Activated T-cell treated with anti-CD3 and anti-CD28 coated beads, Interleukin-2, amount 50 U/mL, for 4 hours (primary cell): ENCODE results near the gene ANK3. TPM values are rescaled to one million over a fixed set of nuclear protein-coding genes. Genes with fewer than 3 reads are reported as not detected.

Experiments
- ATAC-seq, 2 donors: fragments of 200-7000 bp; cut with Tn5 transposase; one replicate each; pipeline ENCODE4 v1.10.0; 2021
- DNase-seq: peaks from one replicate; pipeline ENCODE4 v3.0.0-alpha.2; 2020
- H3K27me3 Mint-ChIP-seq: one replicate; pipeline ENCODE4 v1.8.0; 2021; ENCODE audit warnings: low read depth, mixed read lengths
- H3K36me3 Mint-ChIP-seq: one replicate; pipeline ENCODE4 v1.8.0; 2022; ENCODE audit warnings: mixed read lengths; ENCODE audit not compliant: insufficient read depth
- H3K4me1 Mint-ChIP-seq: one replicate; pipeline ENCODE4 v1.8.0; 2021; ENCODE audit warnings: low read depth, mixed read lengths
- H3K4me3 Mint-ChIP-seq: one replicate; pipeline ENCODE4 v1.8.0; 2021; ENCODE audit warnings: mild to moderate bottlenecking, moderate library complexity, mixed read lengths
- H3K9me3 Mint-ChIP-seq: one replicate; pipeline ENCODE4 v1.8.0; 2021; ENCODE audit warnings: mixed read lengths
- total RNA-seq, 3 donors: library from RNA; stranded (reverse); gene quantifications; one replicate each; pipeline ENCODE4 v1.2.1, GENCODE V29; 2021

ANK3 gene
- 10 to 100 TPM; 21.4 to 41.1 (median 30.5) TPM for total RNA-seq

GRCh38 chr10:60389413-60390025, at the start of gene ANK3:
Gene ANK3 (minus strand): TSS chr10:60389875. CDS start chr10:60389538, 337 bp downstream.
- Mint-ChIP-seq H3K27me3 (no peaks in the 10 kb centered on the region), H3K36me3 (no peaks in the 10 kb centered on the region), H3K9me3 (no peaks in the 10 kb centered on the region), H3K4me1 (peaks cover 7% of the 10 kb centered on the region), H3K4me3 (no peak within 1 kb of the TSS)
- ATAC-seq (no peak), DNase-seq (no peak)

- no peaks in the 10 kb centered on the region for H3K36me3 Mint-ChIP-seq
- ATAC-seq, result no peak
Observed at GRCh38 chr10:60434418-60435046, 44.9 kb upstream of the ANK3 start.

GRCh38 chr10:60433684-60434083, 44.0 kb upstream of the ANK3 start:
- ATAC-seq (no peak), DNase-seq (no peak)
- no peak overlapping the region for H3K4me3 Mint-ChIP-seq
- H3K36me3 Mint-ChIP-seq, result no peaks in the 10 kb centered on the region
- H3K4me1 Mint-ChIP-seq, result no peaks in the 10 kb centered on the region
- H3K9me3 Mint-ChIP-seq, result no peaks in the 10 kb centered on the region
- H3K27me3 Mint-ChIP-seq, result no peaks in the 10 kb centered on the region

More at GRCh38 chr10:60434418-60435046, 44.9 kb upstream of the ANK3 start:
- H3K9me3 Mint-ChIP-seq, result no peaks in the 10 kb centered on the region
- H3K27me3 Mint-ChIP-seq, result no peaks in the 10 kb centered on the region
- H3K4me1 Mint-ChIP-seq, result no peaks in the 10 kb centered on the region
- no peak overlapping the region for H3K4me3 Mint-ChIP-seq
- no peak for DNase-seq

- Mint-ChIP-seq H3K9me3 (no peaks in the 10 kb centered on the region), H3K4me3 (no peak overlapping the region), H3K27me3 (no peaks in the 10 kb centered on the region), H3K4me1 (peaks cover 3% of the 10 kb centered on the region), H3K36me3 (peaks cover 5% of the 10 kb centered on the region)
- no peak for ATAC-seq
- DNase-seq, result no peak
Observed at GRCh38 chr10:60430836-60431597, 41.3 kb upstream of the ANK3 start.

- DNase-seq, result no peak
- Mint-ChIP-seq H3K4me3 (no peak overlapping the region), H3K36me3 (peaks cover 6% of the 10 kb centered on the region)
Observed at GRCh38 chr10:60430017-60430416, 40.3 kb upstream of the ANK3 start.

GRCh38 chr10:60429084-60429849, 39.6 kb upstream of the ANK3 start:
- H3K4me1 Mint-ChIP-seq, result peaks cover 4% of the 10 kb centered on the region
- DNase-seq (no peak), ATAC-seq (no peak)
- H3K9me3 Mint-ChIP-seq, result no peaks in the 10 kb centered on the region
- no peaks in the 10 kb centered on the region for H3K27me3 Mint-ChIP-seq
- H3K4me3 Mint-ChIP-seq, result no peak overlapping the region
- H3K36me3 Mint-ChIP-seq, result peaks cover 6% of the 10 kb centered on the region

More at GRCh38 chr10:60430017-60430416, 40.3 kb upstream of the ANK3 start:
- Mint-ChIP-seq H3K4me1 (peaks cover 4% of the 10 kb centered on the region), H3K27me3 (no peaks in the 10 kb centered on the region), H3K9me3 (no peaks in the 10 kb centered on the region)
- no peak for ATAC-seq

- Mint-ChIP-seq H3K9me3 (no peaks in the 10 kb centered on the region), H3K27me3 (no peaks in the 10 kb centered on the region), H3K36me3 (peaks cover 6% of the 10 kb centered on the region), H3K4me3 (no peak overlapping the region), H3K4me1 (peaks cover 4% of the 10 kb centered on the region)
- ATAC-seq (no peak), DNase-seq (no peak)
Observed at GRCh38 chr10:60428387-60428737, 38.7 kb upstream of the ANK3 start.

- Mint-ChIP-seq H3K36me3 (peaks cover 6% of the 10 kb centered on the region), H3K27me3 (no peaks in the 10 kb centered on the region), H3K9me3 (no peaks in the 10 kb centered on the region), H3K4me1 (peaks cover 4% of the 10 kb centered on the region), H3K4me3 (no peak overlapping the region)
- DNase-seq (no peak), ATAC-seq (no peak)
Observed at GRCh38 chr10:60427709-60428386, 38.2 kb upstream of the ANK3 start.

GRCh38 chr10:60427148-60427547, 37.5 kb upstream of the ANK3 start:
- H3K36me3 Mint-ChIP-seq, result peaks cover 6% of the 10 kb centered on the region
- peaks cover 4% of the 10 kb centered on the region for H3K4me1 Mint-ChIP-seq
- no peaks in the 10 kb centered on the region for H3K9me3 Mint-ChIP-seq
- DNase-seq (no peak), ATAC-seq (no peak)
- no peaks in the 10 kb centered on the region for H3K27me3 Mint-ChIP-seq
- no peak overlapping the region for H3K4me3 Mint-ChIP-seq

GRCh38 chr10:60426425-60426824, 36.8 kb upstream of the ANK3 start:
- DNase-seq, result no peak
- Mint-ChIP-seq H3K27me3 (no peaks in the 10 kb centered on the region), H3K4me3 (no peak overlapping the region), H3K36me3 (peaks cover 6% of the 10 kb centered on the region), H3K9me3 (no peaks in the 10 kb centered on the region), H3K4me1 (peaks cover 4% of the 10 kb centered on the region)
- no peak for ATAC-seq

- H3K27me3 Mint-ChIP-seq, result no peaks in the 10 kb centered on the region
- no peak overlapping the region for H3K4me3 Mint-ChIP-seq
- ATAC-seq, result no peak
- no peak for DNase-seq
- peaks cover 4% of the 10 kb centered on the region for H3K4me1 Mint-ChIP-seq
- peaks cover 6% of the 10 kb centered on the region for H3K36me3 Mint-ChIP-seq
- no peaks in the 10 kb centered on the region for H3K9me3 Mint-ChIP-seq
Observed at GRCh38 chr10:60425392-60426110, 35.9 kb upstream of the ANK3 start.

GRCh38 chr10:60424971-60425370, 35.3 kb upstream of the ANK3 start:
- Mint-ChIP-seq H3K4me1 (peaks cover 4% of the 10 kb centered on the region), H3K4me3 (no peak overlapping the region), H3K27me3 (no peaks in the 10 kb centered on the region), H3K36me3 (peaks cover 6% of the 10 kb centered on the region), H3K9me3 (no peaks in the 10 kb centered on the region)
- no peak for DNase-seq
- no peak for ATAC-seq

- Mint-ChIP-seq H3K27me3 (no peaks in the 10 kb centered on the region), H3K36me3 (peaks cover 6% of the 10 kb centered on the region)
Observed at GRCh38 chr10:60423920-60424319, 34.2 kb upstream of the ANK3 start.

More at GRCh38 chr10:60423920-60424319, 34.2 kb upstream of the ANK3 start:
- ATAC-seq (no peak), DNase-seq (no peak)
- Mint-ChIP-seq H3K4me1 (peaks cover 4% of the 10 kb centered on the region), H3K4me3 (no peak overlapping the region), H3K9me3 (no peaks in the 10 kb centered on the region)
